SK-N-SH treated with all-trans-retinoic acid at 6 μM for 48 hours (cell line): ENCODE results near the gene UROS.

Source experiments
- ATAC-seq: fragments of 200-7000 bp; cut with Tn5 transposase; 3 replicates; pipeline ENCODE4 v1.9.1; 2020; ENCODE audit warnings: mild to moderate bottlenecking, moderate library complexity
- ARNTL ChIP-seq: fragments of 450-650 bp; formaldehyde crosslinking; IDR thresholded peaks from 2 replicates; pipeline ENCODE4 v1.5.0; 2020; ENCODE audit warnings: low read depth, mild to moderate bottlenecking, moderate library complexity, borderline replicate concordance
- BACH2 ChIP-seq: fragments of 250-450 bp; sonication (Bioruptor Pico); IDR thresholded peaks from 2 replicates; pipeline ENCODE4 v1.9.0; 2021; ENCODE audit warnings: mild to moderate bottlenecking, borderline replicate concordance
- CSDC2 ChIP-seq: fragments of 250-450 bp; sonication (Bioruptor Pico); IDR thresholded peaks from 2 replicates; pipeline ENCODE4 v1.5.0; 2020; ENCODE audit warnings: mild to moderate bottlenecking, moderate library complexity
- ESRRG ChIP-seq: fragments of 250-450 bp; sonication (Bioruptor Pico); IDR thresholded peaks from 2 replicates; pipeline ENCODE4 v1.6.1; 2021; ENCODE audit warnings: mild to moderate bottlenecking
- OSR1 ChIP-seq: fragments of 250-450 bp; sonication (Bioruptor Pico); IDR thresholded peaks from 2 replicates; pipeline ENCODE4 v1.8.0; 2022; ENCODE audit warnings: moderate library complexity, mild to moderate bottlenecking, inconsistent platforms
- PPARA ChIP-seq: fragments of 250-450 bp; sonication (Bioruptor Pico); IDR thresholded peaks from 2 replicates; pipeline ENCODE4 v1.5.0; 2020; ENCODE audit warnings: mild to moderate bottlenecking, borderline replicate concordance
- RARB ChIP-seq: fragments of 250-450 bp; sonication (Bioruptor Pico); IDR thresholded peaks from 2 replicates; pipeline ENCODE4 v1.8.0; 2021; ENCODE audit warnings: mild to moderate bottlenecking, moderate library complexity
- SNAI2 ChIP-seq: fragments of 250-450 bp; sonication (Bioruptor Pico); IDR thresholded peaks from 2 replicates; pipeline ENCODE4 v1.5.0; 2020; ENCODE audit warnings: mild to moderate bottlenecking, moderate library complexity
- TOX ChIP-seq: fragments of 250-450 bp; sonication (Bioruptor Pico); IDR thresholded peaks from 2 replicates; pipeline ENCODE4 v1.8.0; 2021; ENCODE audit warnings: mild to moderate bottlenecking, moderate library complexity, borderline replicate concordance
- ZC3H10 ChIP-seq: fragments of 250-450 bp; sonication (Bioruptor Pico); IDR thresholded peaks from 2 replicates; pipeline ENCODE4 v1.5.1; 2021; ENCODE audit warnings: mild to moderate bottlenecking, moderate library complexity
- ZFP3 ChIP-seq: fragments of 250-450 bp; sonication (Bioruptor Pico); IDR thresholded peaks from 2 replicates; pipeline ENCODE4 v1.5.0; 2020; ENCODE audit warnings: mild to moderate bottlenecking, moderate library complexity
- ZNF565 ChIP-seq: fragments of 450-650 bp; formaldehyde crosslinking; conservative IDR thresholded peaks from 2 replicates; pipeline ENCODE4 v1.5.0; 2020; ENCODE audit warnings: low read depth, mild to moderate bottlenecking, moderate library complexity
- ZNF70 ChIP-seq: fragments of 450-650 bp; formaldehyde crosslinking; IDR thresholded peaks from 2 replicates; pipeline ENCODE4 v1.5.0; 2020; ENCODE audit warnings: mild to moderate bottlenecking, moderate library complexity
- ZNF8 ChIP-seq: fragments of 450-650 bp; formaldehyde crosslinking; IDR thresholded peaks from 2 replicates; pipeline ENCODE4 v1.5.0; 2020; ENCODE audit warnings: mild to moderate bottlenecking, moderate library complexity
- TF ChIP-seq, protein P1 (sequence below): fragments of 250-450 bp; sonication (Bioruptor Pico); IDR thresholded peaks from 2 replicates; pipeline ENCODE4 v1.8.0; 2020; ENCODE audit warnings: mild to moderate bottlenecking, moderate library complexity, borderline replicate concordance
- TF ChIP-seq, protein P2 (sequence below): fragments of 250-450 bp; sonication (Bioruptor Pico); IDR thresholded peaks from 2 replicates; pipeline ENCODE4 v1.5.0; 2020; ENCODE audit warnings: mild to moderate bottlenecking, moderate library complexity
- TF ChIP-seq, protein P3 (sequence below): fragments of 250-450 bp; sonication (Bioruptor Pico); IDR thresholded peaks from 2 replicates; pipeline ENCODE4 v1.5.1; 2021; ENCODE audit warnings: mild to moderate bottlenecking, moderate library complexity
- TF ChIP-seq, protein P4 (sequence below): fragments of 250-450 bp; sonication (Bioruptor Pico); IDR thresholded peaks from 2 replicates; pipeline ENCODE4 v1.8.0; 2021; ENCODE audit warnings: low read depth, mild to moderate bottlenecking, moderate library complexity, borderline replicate concordance
- TF ChIP-seq, protein P5 (sequence below): fragments of 250-450 bp; sonication (Bioruptor Pico); IDR thresholded peaks from 2 replicates; pipeline ENCODE4 v1.5.1; 2020; ENCODE audit warnings: low read depth, mild to moderate bottlenecking, moderate library complexity

UROS gene

DNA sequence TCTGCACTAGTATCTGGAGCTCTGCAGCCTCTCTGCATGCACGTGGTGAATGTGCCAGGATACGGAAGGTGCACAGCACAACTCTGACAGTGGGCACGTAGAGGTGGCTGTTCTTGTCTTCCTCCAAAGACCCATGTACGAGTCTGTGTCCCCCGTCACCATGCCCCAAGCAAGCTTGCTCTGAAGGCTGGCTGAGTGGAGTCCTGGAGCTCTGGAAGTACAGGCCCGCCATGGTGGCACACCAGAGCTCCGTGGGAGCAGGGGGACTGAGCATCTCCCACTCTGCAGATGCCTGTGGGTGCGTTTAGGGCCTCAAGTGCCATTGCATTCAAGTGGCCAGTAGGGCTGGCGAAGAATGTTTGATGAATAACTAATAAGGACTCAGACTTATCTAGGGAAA, 17.3 kb upstream of the UROS start:
- TF ChIP-seq, protein P1, sequence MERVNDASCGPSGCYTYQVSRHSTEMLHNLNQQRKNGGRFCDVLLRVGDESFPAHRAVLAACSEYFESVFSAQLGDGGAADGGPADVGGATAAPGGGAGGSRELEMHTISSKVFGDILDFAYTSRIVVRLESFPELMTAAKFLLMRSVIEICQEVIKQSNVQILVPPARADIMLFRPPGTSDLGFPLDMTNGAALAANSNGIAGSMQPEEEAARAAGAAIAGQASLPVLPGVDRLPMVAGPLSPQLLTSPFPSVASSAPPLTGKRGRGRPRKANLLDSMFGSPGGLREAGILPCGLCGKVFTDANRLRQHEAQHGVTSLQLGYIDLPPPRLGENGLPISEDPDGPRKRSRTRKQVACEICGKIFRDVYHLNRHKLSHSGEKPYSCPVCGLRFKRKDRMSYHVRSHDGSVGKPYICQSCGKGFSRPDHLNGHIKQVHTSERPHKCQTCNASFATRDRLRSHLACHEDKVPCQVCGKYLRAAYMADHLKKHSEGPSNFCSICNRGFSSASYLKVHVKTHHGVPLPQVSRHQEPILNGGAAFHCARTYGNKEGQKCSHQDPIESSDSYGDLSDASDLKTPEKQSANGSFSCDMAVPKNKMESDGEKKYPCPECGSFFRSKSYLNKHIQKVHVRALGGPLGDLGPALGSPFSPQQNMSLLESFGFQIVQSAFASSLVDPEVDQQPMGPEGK (CRISPR knock-in tag), result no peak
- TF ChIP-seq TOX (CRISPR knock-in tag), result no peak
- no peak for TF ChIP-seq ZNF70
- TF ChIP-seq ZNF8 (CRISPR knock-in tag), result no peak
- no peak for TF ChIP-seq ESRRG (CRISPR knock-in tag)
- TF ChIP-seq, protein P2, sequence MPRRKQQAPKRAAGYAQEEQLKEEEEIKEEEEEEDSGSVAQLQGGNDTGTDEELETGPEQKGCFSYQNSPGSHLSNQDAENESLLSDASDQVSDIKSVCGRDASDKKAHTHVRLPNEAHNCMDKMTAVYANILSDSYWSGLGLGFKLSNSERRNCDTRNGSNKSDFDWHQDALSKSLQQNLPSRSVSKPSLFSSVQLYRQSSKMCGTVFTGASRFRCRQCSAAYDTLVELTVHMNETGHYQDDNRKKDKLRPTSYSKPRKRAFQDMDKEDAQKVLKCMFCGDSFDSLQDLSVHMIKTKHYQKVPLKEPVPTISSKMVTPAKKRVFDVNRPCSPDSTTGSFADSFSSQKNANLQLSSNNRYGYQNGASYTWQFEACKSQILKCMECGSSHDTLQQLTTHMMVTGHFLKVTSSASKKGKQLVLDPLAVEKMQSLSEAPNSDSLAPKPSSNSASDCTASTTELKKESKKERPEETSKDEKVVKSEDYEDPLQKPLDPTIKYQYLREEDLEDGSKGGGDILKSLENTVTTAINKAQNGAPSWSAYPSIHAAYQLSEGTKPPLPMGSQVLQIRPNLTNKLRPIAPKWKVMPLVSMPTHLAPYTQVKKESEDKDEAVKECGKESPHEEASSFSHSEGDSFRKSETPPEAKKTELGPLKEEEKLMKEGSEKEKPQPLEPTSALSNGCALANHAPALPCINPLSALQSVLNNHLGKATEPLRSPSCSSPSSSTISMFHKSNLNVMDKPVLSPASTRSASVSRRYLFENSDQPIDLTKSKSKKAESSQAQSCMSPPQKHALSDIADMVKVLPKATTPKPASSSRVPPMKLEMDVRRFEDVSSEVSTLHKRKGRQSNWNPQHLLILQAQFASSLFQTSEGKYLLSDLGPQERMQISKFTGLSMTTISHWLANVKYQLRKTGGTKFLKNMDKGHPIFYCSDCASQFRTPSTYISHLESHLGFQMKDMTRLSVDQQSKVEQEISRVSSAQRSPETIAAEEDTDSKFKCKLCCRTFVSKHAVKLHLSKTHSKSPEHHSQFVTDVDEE, result no peak
- TF ChIP-seq PPARA (CRISPR knock-in tag), result no peak
- TF ChIP-seq ARNTL, result no peak
- TF ChIP-seq RARB, result no peak
- TF ChIP-seq, protein P3, sequence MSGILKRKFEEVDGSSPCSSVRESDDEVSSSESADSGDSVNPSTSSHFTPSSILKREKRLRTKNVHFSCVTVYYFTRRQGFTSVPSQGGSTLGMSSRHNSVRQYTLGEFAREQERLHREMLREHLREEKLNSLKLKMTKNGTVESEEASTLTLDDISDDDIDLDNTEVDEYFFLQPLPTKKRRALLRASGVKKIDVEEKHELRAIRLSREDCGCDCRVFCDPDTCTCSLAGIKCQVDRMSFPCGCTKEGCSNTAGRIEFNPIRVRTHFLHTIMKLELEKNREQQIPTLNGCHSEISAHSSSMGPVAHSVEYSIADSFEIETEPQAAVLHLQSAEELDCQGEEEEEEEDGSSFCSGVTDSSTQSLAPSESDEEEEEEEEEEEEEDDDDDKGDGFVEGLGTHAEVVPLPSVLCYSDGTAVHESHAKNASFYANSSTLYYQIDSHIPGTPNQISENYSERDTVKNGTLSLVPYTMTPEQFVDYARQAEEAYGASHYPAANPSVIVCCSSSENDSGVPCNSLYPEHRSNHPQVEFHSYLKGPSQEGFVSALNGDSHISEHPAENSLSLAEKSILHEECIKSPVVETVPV, result no peak
- no peak for TF ChIP-seq ZNF565 (CRISPR knock-in tag)
- no peak for TF ChIP-seq BACH2 (CRISPR knock-in tag)
- TF ChIP-seq, protein P4, sequence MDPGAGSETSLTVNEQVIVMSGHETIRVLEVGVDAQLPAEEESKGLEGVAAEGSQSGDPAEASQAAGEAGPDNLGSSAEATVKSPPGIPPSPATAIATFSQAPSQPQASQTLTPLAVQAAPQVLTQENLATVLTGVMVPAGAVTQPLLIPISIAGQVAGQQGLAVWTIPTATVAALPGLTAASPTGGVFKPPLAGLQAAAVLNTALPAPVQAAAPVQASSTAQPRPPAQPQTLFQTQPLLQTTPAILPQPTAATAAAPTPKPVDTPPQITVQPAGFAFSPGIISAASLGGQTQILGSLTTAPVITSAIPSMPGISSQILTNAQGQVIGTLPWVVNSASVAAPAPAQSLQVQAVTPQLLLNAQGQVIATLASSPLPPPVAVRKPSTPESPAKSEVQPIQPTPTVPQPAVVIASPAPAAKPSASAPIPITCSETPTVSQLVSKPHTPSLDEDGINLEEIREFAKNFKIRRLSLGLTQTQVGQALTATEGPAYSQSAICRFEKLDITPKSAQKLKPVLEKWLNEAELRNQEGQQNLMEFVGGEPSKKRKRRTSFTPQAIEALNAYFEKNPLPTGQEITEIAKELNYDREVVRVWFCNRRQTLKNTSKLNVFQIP (CRISPR knock-in tag), result no peak
- TF ChIP-seq CSDC2 (CRISPR knock-in tag), result no peak
- no peak for TF ChIP-seq ZFP3 (CRISPR knock-in tag)
- ATAC-seq, result no peak

DNA sequence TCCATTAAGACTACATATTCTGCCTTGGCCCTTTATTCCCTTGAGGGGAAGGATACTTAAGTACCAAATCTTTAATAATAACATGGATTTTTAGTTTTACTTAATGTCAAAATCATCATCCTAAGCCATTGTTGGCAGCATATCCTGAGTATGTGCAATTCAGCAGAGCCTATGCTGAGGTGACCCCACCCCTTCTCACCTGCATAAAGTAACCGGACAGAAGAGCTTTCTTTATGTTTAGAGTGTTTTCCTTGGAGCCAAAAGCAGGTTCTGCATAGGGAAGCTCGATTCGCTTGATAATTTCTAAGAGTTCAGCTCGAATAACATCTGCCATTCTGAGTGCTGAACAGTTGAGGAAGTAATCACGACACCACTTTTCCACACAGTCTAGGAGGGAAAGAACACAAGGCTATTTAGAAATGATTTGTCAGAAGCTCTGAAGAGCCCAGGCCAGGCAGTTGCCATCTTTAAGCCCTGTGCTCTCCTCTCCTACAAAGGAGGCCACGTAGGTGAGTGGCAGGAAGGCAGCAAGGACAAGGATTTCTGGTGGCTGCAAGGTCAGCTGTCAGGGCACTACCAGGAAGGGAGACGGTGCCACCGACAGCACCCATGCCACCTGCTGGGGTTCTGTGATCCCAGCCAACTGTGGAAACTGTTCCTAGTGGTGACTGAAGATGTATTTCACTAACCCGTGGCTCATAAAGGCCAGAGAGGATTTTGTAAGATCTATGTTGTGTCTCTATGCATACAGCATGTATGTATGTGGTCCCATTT, 15.9 kb upstream of the UROS start:
- no peak for ATAC-seq

DNA sequence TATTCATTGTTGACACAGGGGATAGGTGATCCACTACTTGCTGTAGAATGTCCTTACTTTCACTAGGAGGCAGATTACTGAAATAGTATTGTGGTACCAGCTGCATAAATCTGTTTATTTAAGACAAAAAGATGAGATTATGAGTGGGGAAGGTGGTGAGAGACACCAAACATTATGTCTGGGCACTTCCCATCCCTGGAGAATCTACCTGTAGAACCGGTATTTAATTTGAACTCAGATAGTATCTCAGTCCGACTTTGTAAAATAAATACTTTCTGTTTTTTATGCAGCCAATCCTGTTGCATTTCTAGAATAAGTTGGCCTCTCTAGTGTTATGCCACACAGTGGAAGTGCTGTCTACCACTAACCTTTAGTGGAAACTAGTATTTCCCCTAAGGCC, 13.7 kb upstream of the UROS start:
- TF ChIP-seq OSR1 (CRISPR knock-in tag) (no peak), ZFP3 (CRISPR knock-in tag) (no peak), BACH2 (CRISPR knock-in tag) (no peak), ZC3H10 (CRISPR knock-in tag) (no peak), ARNTL (no peak), SNAI2 (CRISPR knock-in tag) (no peak)
- TF ChIP-seq, protein P5, sequence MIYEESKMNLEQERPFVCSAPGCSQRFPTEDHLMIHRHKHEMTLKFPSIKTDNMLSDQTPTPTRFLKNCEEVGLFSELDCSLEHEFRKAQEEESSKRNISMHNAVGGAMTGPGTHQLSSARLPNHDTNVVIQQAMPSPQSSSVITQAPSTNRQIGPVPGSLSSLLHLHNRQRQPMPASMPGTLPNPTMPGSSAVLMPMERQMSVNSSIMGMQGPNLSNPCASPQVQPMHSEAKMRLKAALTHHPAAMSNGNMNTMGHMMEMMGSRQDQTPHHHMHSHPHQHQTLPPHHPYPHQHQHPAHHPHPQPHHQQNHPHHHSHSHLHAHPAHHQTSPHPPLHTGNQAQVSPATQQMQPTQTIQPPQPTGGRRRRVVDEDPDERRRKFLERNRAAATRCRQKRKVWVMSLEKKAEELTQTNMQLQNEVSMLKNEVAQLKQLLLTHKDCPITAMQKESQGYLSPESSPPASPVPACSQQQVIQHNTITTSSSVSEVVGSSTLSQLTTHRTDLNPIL, result no peak
- TF ChIP-seq, protein P4 (CRISPR knock-in tag), result no peak
- ATAC-seq, result no peak

More for the DNA sequence above, 15.9 kb upstream of the UROS start:
- TF ChIP-seq, protein P3, result no peak
- TF ChIP-seq BACH2 (CRISPR knock-in tag), result no peak
- TF ChIP-seq RARB, result no peak
- no peak for TF ChIP-seq ARNTL
